ENCODE results near the gene SCAMP2.
A peak's percentile ranks its signal among the peaks of the same experiment; 100 is the strongest.

Gene SCAMP2

DNA sequence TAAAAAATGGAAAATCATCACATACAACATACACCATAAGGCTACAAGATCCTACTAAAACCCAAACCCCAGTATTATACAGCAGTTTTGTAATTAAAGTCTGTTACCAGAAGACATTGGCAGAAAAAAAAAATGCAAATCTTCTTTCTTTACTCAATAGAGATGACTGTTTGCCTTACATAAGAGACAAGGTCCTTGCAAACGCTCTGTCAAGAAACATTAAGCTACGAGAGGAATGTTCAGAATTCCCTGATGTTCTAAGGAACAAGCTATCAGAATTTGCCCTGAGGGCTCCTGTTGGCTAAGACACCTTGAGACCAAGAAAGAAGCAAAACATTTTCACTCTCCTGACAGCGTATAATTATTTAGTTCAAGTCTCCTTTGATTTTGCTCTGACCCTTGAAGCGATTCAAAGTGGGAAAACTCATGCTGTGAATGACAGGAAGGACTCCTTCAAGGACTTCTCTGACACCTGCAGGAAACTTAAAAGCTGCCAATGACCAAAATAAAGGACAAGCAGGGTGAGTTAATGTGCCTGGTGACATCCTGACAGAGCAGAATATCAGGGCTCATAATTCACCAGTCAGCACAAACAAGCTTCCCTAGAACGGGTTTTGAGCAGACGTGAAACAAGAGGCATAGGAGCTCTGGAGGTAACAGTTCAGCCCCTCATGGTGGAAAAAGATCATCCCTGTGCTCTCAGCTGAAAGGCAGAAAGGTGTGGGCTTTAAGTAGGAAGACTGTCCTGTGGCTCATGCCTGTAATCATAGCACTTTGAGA, 2.5 kb downstream of the SCAMP2 start:
- Histone ChIP-seq H3K4me2 (ENCODE audit: low read length, poor library complexity, severe bottlenecking) (peak overlapping the region; percentile 6), H3K4me3 (ENCODE audit: insufficient read depth in 1 of 2, low read depth in 1 of 2, low read length in 2 of 2) (no peak overlapping the region), H3K9me3 (ENCODE audit: control insufficient read depth, low read length) (no peaks in the 10 kb centered on the region), H3K4me1 (ENCODE audit: control insufficient read depth, insufficient read depth, low read depth, low read length) (peaks cover 41% of the 10 kb centered on the region), H2AK5ac (ENCODE audit: low read length, severe bottlenecking) (peak overlapping the region; percentile 49), H3K27ac (ENCODE audit: low read length, poor library complexity, severe bottlenecking) (peak overlapping the region; percentile 15), H3K27me3 (ENCODE audit: control insufficient read depth in 1 of 2, insufficient read depth in 1 of 2, low read length in 2 of 2) (no peaks in the 10 kb centered on the region), H2BK120ac (ENCODE audit: low read depth, low read length) (no peak overlapping the region), H2BK12ac (ENCODE audit: low read length in 2 of 2) (no peak overlapping the region), H4K8ac (ENCODE audit: low read length) (no peak overlapping the region), H3K36me3 (ENCODE audit: control insufficient read depth in 1 of 2, insufficient read depth in 2 of 2, low read depth in 1 of 2, low read length in 2 of 2) (peaks cover 3 to 14% of the 10 kb centered on the region in 2 experiments), H4K91ac (ENCODE audit: low read length) (no peak overlapping the region), H2AFZ (ENCODE audit: low read depth, low read length) (no peak overlapping the region), H3K18ac (ENCODE audit: low read depth in 1 of 2, low read length in 2 of 2) (no peak overlapping the region), H3K9ac (ENCODE audit: low read length) (peak overlapping the region; percentile 10), H3K23ac (ENCODE audit: low read length in 2 of 2) (no peak overlapping the region), H2BK15ac (ENCODE audit: low read depth, poor library complexity, severe bottlenecking) (no peak overlapping the region), H3K4ac (ENCODE audit: low read depth in 1 of 2, low read length in 2 of 2) (peak overlapping the region in 1 of 2 experiments; percentile 30), H3K79me1 (replicated peaks; ENCODE audit: low read length, poor library complexity, severe bottlenecking) (peaks cover 5% of the 10 kb centered on the region), H2BK5ac (ENCODE audit: low read depth, low read length, poor library complexity, severe bottlenecking) (no peak overlapping the region), H3K14ac (ENCODE audit: low read length in 2 of 2) (no peak overlapping the region)
- 64% methylated on average over 6 of the region's 6 CpGs for WGBS
- peak; percentile 41 for DNase-seq

DNA sequence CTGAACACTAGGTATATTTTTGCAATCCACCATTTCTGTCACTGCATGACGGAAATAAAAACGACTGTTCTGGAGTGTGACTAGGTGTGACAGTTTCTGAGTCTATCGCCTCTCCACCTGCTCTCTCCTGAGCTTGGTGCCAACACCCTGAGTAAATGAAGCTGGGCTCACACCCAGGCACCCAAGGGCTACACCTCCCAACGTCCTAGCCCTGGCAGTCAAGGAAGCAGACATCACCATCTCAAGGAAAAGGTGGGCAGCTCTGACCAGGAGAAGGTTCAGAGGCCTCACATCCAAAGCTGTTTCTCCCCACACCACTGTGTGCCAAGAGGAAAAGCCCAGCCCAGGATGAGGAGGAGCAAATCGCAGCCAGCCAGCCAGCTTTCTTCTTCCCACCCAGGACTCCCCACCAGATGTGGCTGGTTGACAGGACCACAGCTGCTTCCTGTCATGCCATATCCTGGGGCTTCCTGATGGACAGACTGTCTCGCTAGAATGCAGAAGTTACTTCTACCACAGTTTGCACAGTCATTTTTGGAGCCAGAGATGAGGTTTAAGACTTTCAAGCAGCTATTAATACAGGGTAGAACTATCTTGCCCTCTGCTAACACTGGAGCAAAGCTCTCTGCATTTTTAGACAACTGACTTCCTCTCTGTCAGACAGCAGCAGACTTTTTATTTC, 3.3 kb downstream of the SCAMP2 start:
- no peak overlapping the region for H2AFZ ChIP-seq (ENCODE audit: low read depth, low read length)
- H3K23ac ChIP-seq (ENCODE audit: low read length in 2 of 2), result no peak overlapping the region
- H2BK12ac ChIP-seq (ENCODE audit: low read length in 2 of 2), result peak overlapping the region in 1 of 2 experiments; percentile 6
- peak overlapping the region; percentile 46 for H2AK5ac ChIP-seq (ENCODE audit: low read length, severe bottlenecking)
- H3K4me1 ChIP-seq (ENCODE audit: control insufficient read depth, insufficient read depth, low read depth, low read length), result peaks cover 42% of the 10 kb centered on the region
- H3K27me3 ChIP-seq (ENCODE audit: control insufficient read depth in 1 of 2, insufficient read depth in 1 of 2, low read length in 2 of 2), result no peaks in the 10 kb centered on the region
- peak overlapping the region in 1 of 2 experiments; percentile 19 for H3K4ac ChIP-seq (ENCODE audit: low read depth in 1 of 2, low read length in 2 of 2)
- H2BK120ac ChIP-seq (ENCODE audit: low read depth, low read length), result no peak overlapping the region
- DNase-seq, result peak; percentile 53
- H4K8ac ChIP-seq (ENCODE audit: low read length), result peak overlapping the region; percentile 29
- H2BK5ac ChIP-seq (ENCODE audit: low read depth, low read length, poor library complexity, severe bottlenecking), result no peak overlapping the region
- peaks cover 3 to 14% of the 10 kb centered on the region in 2 experiments for H3K36me3 ChIP-seq (ENCODE audit: control insufficient read depth in 1 of 2, insufficient read depth in 2 of 2, low read depth in 1 of 2, low read length in 2 of 2)
- H3K4me3 ChIP-seq (ENCODE audit: insufficient read depth in 1 of 2, low read depth in 1 of 2, low read length in 2 of 2), result no peak overlapping the region
- H3K14ac ChIP-seq (ENCODE audit: low read length in 2 of 2), result no peak overlapping the region
- H3K9ac ChIP-seq (ENCODE audit: low read length), result peak overlapping the region; percentile 10
- H3K4me2 ChIP-seq (ENCODE audit: low read length, poor library complexity, severe bottlenecking), result no peak overlapping the region
- WGBS, result 74% methylated on average over 6 of the region's 6 CpGs
- no peak overlapping the region for H2BK15ac ChIP-seq (ENCODE audit: low read depth, poor library complexity, severe bottlenecking)
- H3K79me1 ChIP-seq (replicated peaks; ENCODE audit: low read length, poor library complexity, severe bottlenecking), result peaks cover 8% of the 10 kb centered on the region
- no peak overlapping the region for H4K91ac ChIP-seq (ENCODE audit: low read length)
- no peaks in the 10 kb centered on the region for H3K9me3 ChIP-seq (ENCODE audit: control insufficient read depth, low read length)
- no peak overlapping the region for H3K18ac ChIP-seq (ENCODE audit: low read depth in 1 of 2, low read length in 2 of 2)
- peak overlapping the region; percentile 24 for H3K27ac ChIP-seq (ENCODE audit: low read length, poor library complexity, severe bottlenecking)

DNA sequence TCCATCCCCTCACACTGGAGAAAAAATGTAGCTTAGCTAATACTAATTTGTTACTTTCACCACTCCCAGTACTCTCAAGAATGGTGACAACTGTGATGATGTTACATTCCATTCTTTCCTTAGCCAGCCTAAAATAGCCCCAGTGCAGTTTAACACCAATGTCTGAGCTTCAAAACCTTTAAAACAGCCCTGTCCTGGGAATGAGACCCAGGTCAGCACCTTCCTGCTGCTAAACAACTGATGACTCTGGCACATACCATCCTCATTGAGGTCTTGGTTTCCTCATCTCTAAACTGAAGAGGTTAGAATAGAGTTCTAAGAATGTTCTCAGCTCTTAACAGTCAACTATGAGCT, 3.8 kb downstream of the SCAMP2 start:
- Histone ChIP-seq H3K79me1 (replicated peaks; ENCODE audit: low read length, poor library complexity, severe bottlenecking) (peaks cover 11% of the 10 kb centered on the region), H2BK5ac (ENCODE audit: low read depth, low read length, poor library complexity, severe bottlenecking) (no peak overlapping the region), H2AFZ (ENCODE audit: low read depth, low read length) (no peak overlapping the region), H3K23ac (ENCODE audit: low read length in 2 of 2) (no peak overlapping the region), H3K14ac (ENCODE audit: low read length in 2 of 2) (no peak overlapping the region), H4K91ac (ENCODE audit: low read length) (no peak overlapping the region), H2AK5ac (ENCODE audit: low read length, severe bottlenecking) (peak overlapping the region; percentile 87), H3K9me3 (ENCODE audit: control insufficient read depth, low read length) (no peaks in the 10 kb centered on the region), H2BK15ac (ENCODE audit: low read depth, poor library complexity, severe bottlenecking) (no peak overlapping the region), H3K27ac (ENCODE audit: low read length, poor library complexity, severe bottlenecking) (no peak overlapping the region), H3K27me3 (ENCODE audit: control insufficient read depth in 1 of 2, insufficient read depth in 1 of 2, low read length in 2 of 2) (no peaks in the 10 kb centered on the region), H3K4me2 (ENCODE audit: low read length, poor library complexity, severe bottlenecking) (no peak overlapping the region), H3K36me3 (ENCODE audit: control insufficient read depth in 1 of 2, insufficient read depth in 2 of 2, low read depth in 1 of 2, low read length in 2 of 2) (peaks cover 7 to 14% of the 10 kb centered on the region in 2 experiments), H3K4me1 (ENCODE audit: control insufficient read depth, insufficient read depth, low read depth, low read length) (peaks cover 44% of the 10 kb centered on the region), H3K4me3 (ENCODE audit: insufficient read depth in 1 of 2, low read depth in 1 of 2, low read length in 2 of 2) (no peak overlapping the region), H2BK12ac (ENCODE audit: low read length in 2 of 2) (no peak overlapping the region), H4K8ac (ENCODE audit: low read length) (no peak overlapping the region), H3K18ac (ENCODE audit: low read depth in 1 of 2, low read length in 2 of 2) (no peak overlapping the region), H2BK120ac (ENCODE audit: low read depth, low read length) (no peak overlapping the region), H3K9ac (ENCODE audit: low read length) (no peak overlapping the region), H3K4ac (ENCODE audit: low read depth in 1 of 2, low read length in 2 of 2) (no peak overlapping the region)
- peak; percentile 22 for DNase-seq

DNA sequence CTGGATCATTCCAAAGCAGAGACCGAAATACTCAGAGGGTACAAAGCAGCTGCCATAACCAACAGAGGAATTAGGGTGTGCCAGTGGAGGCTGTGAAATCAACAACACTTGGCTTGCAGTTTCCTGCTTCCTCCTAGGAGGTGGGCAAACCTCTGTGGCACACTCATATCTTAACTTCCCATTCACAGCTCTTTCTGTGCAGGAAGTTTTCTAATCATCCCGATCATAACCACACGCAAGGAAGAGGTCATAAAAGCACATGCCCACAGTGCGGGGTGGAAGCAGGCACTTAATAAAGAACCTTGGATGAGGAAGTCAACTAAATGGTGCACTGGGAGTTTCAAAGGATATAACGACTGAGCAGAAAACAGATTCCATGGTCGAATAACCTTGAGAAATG, 5.1 kb downstream of the SCAMP2 start:
- Histone ChIP-seq H4K91ac (ENCODE audit: low read length) (no peak overlapping the region), H3K18ac (ENCODE audit: low read depth in 1 of 2, low read length in 2 of 2) (no peak overlapping the region), H3K23ac (ENCODE audit: low read length in 2 of 2) (no peak overlapping the region), H2BK120ac (ENCODE audit: low read depth, low read length) (no peak overlapping the region), H3K4me2 (ENCODE audit: low read length, poor library complexity, severe bottlenecking) (no peak overlapping the region), H2BK15ac (ENCODE audit: low read depth, poor library complexity, severe bottlenecking) (no peak overlapping the region), H4K8ac (ENCODE audit: low read length) (no peak overlapping the region), H3K4ac (ENCODE audit: low read depth in 1 of 2, low read length in 2 of 2) (no peak overlapping the region), H2AK5ac (ENCODE audit: low read length, severe bottlenecking) (no peak overlapping the region), H2BK12ac (ENCODE audit: low read length in 2 of 2) (no peak overlapping the region), H3K4me1 (ENCODE audit: control insufficient read depth, insufficient read depth, low read depth, low read length) (peaks cover 44% of the 10 kb centered on the region), H3K36me3 (ENCODE audit: control insufficient read depth in 1 of 2, insufficient read depth in 2 of 2, low read depth in 1 of 2, low read length in 2 of 2) (peaks cover 9 to 14% of the 10 kb centered on the region in 2 experiments), H3K27me3 (ENCODE audit: control insufficient read depth in 1 of 2, insufficient read depth in 1 of 2, low read length in 2 of 2) (no peaks in the 10 kb centered on the region), H3K79me1 (replicated peaks; ENCODE audit: low read length, poor library complexity, severe bottlenecking) (peaks cover 13% of the 10 kb centered on the region), H3K9me3 (ENCODE audit: control insufficient read depth, low read length) (no peaks in the 10 kb centered on the region), H3K14ac (ENCODE audit: low read length in 2 of 2) (no peak overlapping the region), H2BK5ac (ENCODE audit: low read depth, low read length, poor library complexity, severe bottlenecking) (no peak overlapping the region), H3K4me3 (ENCODE audit: insufficient read depth in 1 of 2, low read depth in 1 of 2, low read length in 2 of 2) (no peak overlapping the region), H3K27ac (ENCODE audit: low read length, poor library complexity, severe bottlenecking) (peak overlapping the region; percentile 85), H3K9ac (ENCODE audit: low read length) (no peak overlapping the region), H2AFZ (ENCODE audit: low read depth, low read length) (no peak overlapping the region)
- no peak for DNase-seq
- 83% methylated on average over 6 of the region's 6 CpGs for WGBS

All from mesenchymal stem cell (in vitro differentiated cells and primary cell).